Endodermal cell (in vitro differentiated cells): ENCODE measurements around the gene GUCA2B. TPM values are rescaled to one million over a fixed set of nuclear protein-coding genes. Genes with fewer than 3 reads are reported as not detected.

ENCODE experiments used
- DNase-seq: peaks from one replicate; pipeline ENCODE4 v3.0.0-alpha.2; 2017
- H3K27ac ChIP-seq: 2 replicates; pipeline ENCODE4 v1.5.1; 2013; ENCODE audit warnings: mild to moderate bottlenecking, low read depth, low read length, moderate library complexity
- H3K27me3 ChIP-seq: 2 replicates; pipeline ENCODE4 v1.6.1; 2013; ENCODE audit warnings: mild to moderate bottlenecking, low read length, moderate library complexity; ENCODE audit not compliant: insufficient read depth, control insufficient read depth, poor library complexity, severe bottlenecking
- H3K36me3 ChIP-seq: 2 replicates; pipeline ENCODE4 v1.7.0; 2013; ENCODE audit warnings: mild to moderate bottlenecking, low read length, moderate library complexity; ENCODE audit not compliant: control insufficient read depth, insufficient read depth
- H3K4me1 ChIP-seq: one replicate; pipeline ENCODE4 v1.7.0; 2013; ENCODE audit warnings: low read length; ENCODE audit not compliant: control insufficient read depth, insufficient read depth
- H3K4me3 ChIP-seq: 2 replicates; pipeline ENCODE4 v1.5.1; 2013; ENCODE audit warnings: mild to moderate bottlenecking, low read length, moderate library complexity
- H3K9ac ChIP-seq: 2 replicates; pipeline ENCODE4 v1.6.1; 2013; ENCODE audit warnings: mild to moderate bottlenecking, low read length, moderate library complexity; ENCODE audit not compliant: poor library complexity, severe bottlenecking; ENCODE audit errors: extremely low read depth
- H3K9me3 ChIP-seq: 2 replicates; pipeline ENCODE4 v1.6.1; 2013; ENCODE audit warnings: mild to moderate bottlenecking, low read length, moderate library complexity; ENCODE audit not compliant: control insufficient read depth
- H3K27ac Mint-ChIP-seq: 2 replicates; pipeline ENCODE4 v1.8.0; 2020; ENCODE audit warnings: mixed read lengths
- H3K27me3 Mint-ChIP-seq: 2 replicates; pipeline ENCODE4 v1.8.0; 2021; ENCODE audit warnings: mild to moderate bottlenecking, mixed read lengths; ENCODE audit not compliant: insufficient read depth
- H3K36me3 Mint-ChIP-seq: 2 replicates; pipeline ENCODE4 v1.8.0; 2020; ENCODE audit warnings: low read depth, mixed read lengths
- H3K4me1 Mint-ChIP-seq: 2 replicates; pipeline ENCODE4 v1.8.0; 2020; ENCODE audit warnings: mixed read lengths
- H3K4me3 Mint-ChIP-seq: 2 replicates; pipeline ENCODE4 v1.8.0; 2020; ENCODE audit warnings: mild to moderate bottlenecking, moderate library complexity, mixed read lengths
- H3K9me3 Mint-ChIP-seq: 2 replicates; pipeline ENCODE4 v1.8.0; 2020; ENCODE audit warnings: mild to moderate bottlenecking, mixed read lengths
- WGBS, 2 experiments: methylation state at CpG; one replicate each; pipeline versions ENCODE4 v1.1.5 to v1.1.7; 2013; ENCODE audit warnings: missing lambda C conversion rate in 2 of 2, mixed read lengths in 1 of 2; ENCODE audit not compliant: insufficient coverage in 1 of 2, insufficient read length in 1 of 2; 5-methylcytosine and 5-hydroxymethylcytosine counted together
- total RNA-seq, 2 donors: library from RNA; stranded (reverse); fragmentation: NEBNext Ultra II Directional in 1 of 2; extraction: Animal tissue kit (Norgen Biotek cat#: 25700) in 1 of 2; gene quantifications; 2 replicates in 1 of 2; 3 replicates in 1 of 2; pipeline ENCODE4 v1.2.1, GENCODE V29; 2021
- TF ChIP-seq, protein P1 (sequence below): fragments of 200-600 bp; sonication (generic); conservative IDR thresholded peaks from 2 replicates; pipeline ENCODE4 v1.5.0; 2021; ENCODE audit warnings: antibody characterized with exemption, mild to moderate bottlenecking

GUCA2B gene
- total RNA-seq, 2 donors from 2014 or later, result not detected

DNA sequence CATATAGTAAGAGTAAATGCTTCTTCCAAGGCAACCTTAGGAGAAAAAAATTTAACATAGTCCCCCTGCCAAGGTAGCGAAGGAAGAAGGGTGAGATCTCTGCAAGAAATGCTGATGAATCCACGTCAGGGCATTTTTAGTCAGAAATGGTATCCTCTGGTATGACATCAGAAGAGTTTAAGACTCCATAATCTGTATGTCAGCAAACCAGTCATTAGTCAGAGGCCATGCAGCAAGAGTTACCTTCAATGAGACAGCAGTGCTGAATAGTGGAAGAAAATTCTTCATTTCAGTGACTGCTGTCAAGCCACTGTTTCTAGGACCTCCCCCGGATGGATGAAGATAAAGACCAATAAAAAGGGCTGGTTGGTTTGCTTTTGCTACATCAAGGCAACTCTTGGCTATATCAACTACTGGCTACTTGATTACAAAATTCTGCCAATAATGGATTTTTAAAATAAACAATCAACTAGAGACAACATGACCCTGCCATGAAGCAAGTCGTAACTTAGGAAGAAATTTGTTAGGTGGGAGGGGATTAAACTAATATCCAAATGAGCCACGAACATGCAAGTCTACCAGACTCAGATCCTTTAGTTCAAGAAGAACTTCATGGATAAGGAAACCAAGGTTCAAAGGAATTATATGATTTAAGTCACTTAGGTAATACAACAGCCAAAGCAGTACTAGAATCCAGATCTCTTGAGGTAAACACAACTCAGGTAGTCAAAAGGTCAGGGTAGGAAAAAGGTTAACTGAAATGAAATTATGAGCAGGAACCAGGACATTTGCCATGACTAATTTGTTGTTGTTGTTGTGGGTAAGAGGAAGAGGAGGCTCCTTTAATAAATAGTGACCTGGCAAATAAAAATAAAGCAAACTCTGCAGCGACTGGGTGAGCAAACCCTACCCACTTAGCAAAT lies 37.0 kb downstream of the GUCA2B start:
- Histone ChIP-seq H3K9ac (no peak overlapping the region), H3K27ac (no peak overlapping the region), H3K4me3 (no peak overlapping the region), H3K4me1 (no peaks in the 10 kb centered on the region), H3K9me3 (no peaks in the 10 kb centered on the region), H3K36me3 (peaks cover 88% of the 10 kb centered on the region), H3K27me3 (no peaks in the 10 kb centered on the region)
- no peak overlapping the region for H3K4me3 Mint-ChIP-seq
- H3K4me1 Mint-ChIP-seq, result no peaks in the 10 kb centered on the region
- TF ChIP-seq, protein P1, sequence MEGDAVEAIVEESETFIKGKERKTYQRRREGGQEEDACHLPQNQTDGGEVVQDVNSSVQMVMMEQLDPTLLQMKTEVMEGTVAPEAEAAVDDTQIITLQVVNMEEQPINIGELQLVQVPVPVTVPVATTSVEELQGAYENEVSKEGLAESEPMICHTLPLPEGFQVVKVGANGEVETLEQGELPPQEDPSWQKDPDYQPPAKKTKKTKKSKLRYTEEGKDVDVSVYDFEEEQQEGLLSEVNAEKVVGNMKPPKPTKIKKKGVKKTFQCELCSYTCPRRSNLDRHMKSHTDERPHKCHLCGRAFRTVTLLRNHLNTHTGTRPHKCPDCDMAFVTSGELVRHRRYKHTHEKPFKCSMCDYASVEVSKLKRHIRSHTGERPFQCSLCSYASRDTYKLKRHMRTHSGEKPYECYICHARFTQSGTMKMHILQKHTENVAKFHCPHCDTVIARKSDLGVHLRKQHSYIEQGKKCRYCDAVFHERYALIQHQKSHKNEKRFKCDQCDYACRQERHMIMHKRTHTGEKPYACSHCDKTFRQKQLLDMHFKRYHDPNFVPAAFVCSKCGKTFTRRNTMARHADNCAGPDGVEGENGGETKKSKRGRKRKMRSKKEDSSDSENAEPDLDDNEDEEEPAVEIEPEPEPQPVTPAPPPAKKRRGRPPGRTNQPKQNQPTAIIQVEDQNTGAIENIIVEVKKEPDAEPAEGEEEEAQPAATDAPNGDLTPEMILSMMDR, result no peak
- no peak for DNase-seq
- peaks cover 61% of the 10 kb centered on the region for H3K36me3 Mint-ChIP-seq
- H3K27me3 Mint-ChIP-seq, result no peaks in the 10 kb centered on the region
- WGBS, 2 experiments, result 96 to 100% methylated on average over 4 to 6 of the region's 6 CpGs
- no peak overlapping the region for H3K27ac Mint-ChIP-seq
- H3K9me3 Mint-ChIP-seq, result no peaks in the 10 kb centered on the region

GRCh38 chr1:42191319-42191718 lies 38.1 kb downstream of the GUCA2B start:
- Mint-ChIP-seq H3K9me3 (no peaks in the 10 kb centered on the region), H3K27me3 (no peaks in the 10 kb centered on the region), H3K4me3 (no peak overlapping the region), H3K36me3 (peaks cover 54% of the 10 kb centered on the region), H3K4me1 (no peaks in the 10 kb centered on the region), H3K27ac (no peak overlapping the region)
- TF ChIP-seq, protein P1, result no peak
- Histone ChIP-seq H3K4me3 (no peak overlapping the region), H3K36me3 (peaks cover 89% of the 10 kb centered on the region), H3K27me3 (no peaks in the 10 kb centered on the region), H3K9me3 (no peaks in the 10 kb centered on the region), H3K27ac (no peak overlapping the region), H3K4me1 (no peaks in the 10 kb centered on the region), H3K9ac (no peak overlapping the region)
- DNase-seq, result no peak
- WGBS, 2 experiments, result 94 to 100% methylated on average over 3 to 8 of the region's 8 CpGs

DNA sequence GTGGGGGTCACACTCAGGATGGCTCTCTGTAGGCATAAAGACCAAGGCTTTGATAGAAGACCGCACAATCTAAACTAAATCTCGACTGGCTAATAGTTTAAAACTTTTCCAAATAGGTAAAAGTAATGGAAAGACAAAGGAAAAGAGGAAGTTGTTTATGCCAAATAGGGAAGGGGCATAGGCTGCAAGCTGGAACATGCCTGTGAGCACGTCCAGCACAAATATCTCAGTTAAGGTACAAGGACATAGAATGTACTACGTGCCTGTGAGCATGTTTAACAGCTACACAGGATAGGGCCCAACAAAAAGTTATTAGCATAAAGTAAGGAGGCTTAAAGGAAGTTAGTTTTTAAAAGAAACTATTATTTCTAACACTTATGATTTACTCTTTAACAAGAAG lies 38.9 kb downstream of the GUCA2B start:
- Histone ChIP-seq H3K9ac (no peak overlapping the region), H3K4me3 (no peak overlapping the region), H3K36me3 (peaks cover 90% of the 10 kb centered on the region), H3K27ac (no peak overlapping the region), H3K9me3 (no peaks in the 10 kb centered on the region), H3K4me1 (no peaks in the 10 kb centered on the region), H3K27me3 (no peaks in the 10 kb centered on the region)
- TF ChIP-seq, protein P1, result no peak
- Mint-ChIP-seq H3K4me1 (no peaks in the 10 kb centered on the region), H3K4me3 (no peak overlapping the region), H3K36me3 (peaks cover 55% of the 10 kb centered on the region), H3K27ac (no peak overlapping the region), H3K9me3 (no peaks in the 10 kb centered on the region), H3K27me3 (no peaks in the 10 kb centered on the region)
- WGBS, 2 experiments, result 91 to 92% methylated on average over 4 of the region's 4 CpGs
- no peak for DNase-seq
